NCI-H524 (cell line): Measurements from ENCODE around the gene FNDC10.
"Not testable (repeated sequence)": the region's sequence is repeated elsewhere in the genome, so short reads cannot be mapped to it uniquely, and the experiment has no call there.

Source experiments
- DNase-seq, 2 experiments: peaks; one replicate each; lab custom pipeline; 2025; lab: John Stamatoyannopoulos, UW

The FNDC10 gene

DNA sequence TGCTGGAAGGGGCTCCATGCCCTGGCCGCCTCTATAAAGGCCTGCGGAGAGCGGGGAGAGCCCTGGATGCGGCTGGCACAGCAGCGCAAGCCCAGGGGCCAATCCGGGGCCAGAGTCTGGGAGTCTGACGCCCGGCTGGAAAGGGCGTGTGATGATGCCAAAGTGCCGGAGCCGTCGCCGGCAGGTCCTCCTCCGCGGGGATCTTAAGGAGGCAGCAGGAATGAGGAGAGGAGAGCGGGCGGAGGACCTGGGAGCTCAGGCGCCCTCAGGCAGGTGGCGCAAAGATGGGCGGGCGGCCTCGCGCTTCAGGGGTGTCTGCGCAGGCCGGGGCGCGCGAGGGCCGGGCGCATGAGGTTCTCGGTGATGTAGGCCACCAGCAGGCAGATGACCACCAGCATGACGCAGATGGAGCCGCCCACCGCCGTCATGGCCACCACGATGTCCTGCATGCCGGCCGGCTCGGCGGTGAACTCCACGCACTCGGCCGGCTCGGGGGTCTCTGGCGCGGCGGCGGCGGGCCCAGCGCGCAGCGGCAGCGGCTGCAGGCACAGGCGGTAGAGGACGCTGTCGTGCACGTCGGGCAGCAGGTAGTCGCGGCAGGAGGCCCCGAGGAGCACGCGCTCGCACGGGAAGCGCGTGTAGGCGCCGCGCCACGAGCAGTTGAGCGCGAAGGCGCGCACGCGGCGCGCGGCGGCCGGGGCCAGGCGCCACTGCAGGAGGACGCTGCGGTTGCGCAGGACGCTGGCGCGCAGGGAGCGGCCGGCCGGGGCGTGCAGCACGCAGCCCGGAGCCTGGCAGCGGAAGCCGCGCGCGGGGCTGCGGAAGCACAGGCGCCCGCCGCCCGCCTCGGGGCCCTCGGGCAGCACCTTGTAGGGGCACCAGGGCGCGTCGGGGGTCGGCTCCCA is 653 bp downstream of the FNDC10 start:
- peak in 1 of 2 experiments; percentile 34 for DNase-seq

DNA sequence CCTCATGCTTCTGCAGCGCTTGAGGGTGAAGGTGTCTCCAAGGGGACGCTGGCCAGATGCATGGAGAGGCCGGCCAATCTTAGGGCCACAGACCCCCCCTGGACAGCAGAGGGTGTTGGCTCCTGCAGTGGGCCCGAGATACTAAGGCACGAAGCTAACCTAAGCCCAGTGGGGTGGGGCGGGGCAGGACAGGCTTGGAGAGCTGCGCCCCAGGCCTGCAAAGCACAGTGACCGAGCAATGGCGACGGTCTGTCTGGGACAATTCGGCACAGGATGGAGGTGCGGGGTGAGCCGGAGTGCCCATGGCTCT is 1.3 kb downstream of the FNDC10 start:
- no peak for DNase-seq

DNA sequence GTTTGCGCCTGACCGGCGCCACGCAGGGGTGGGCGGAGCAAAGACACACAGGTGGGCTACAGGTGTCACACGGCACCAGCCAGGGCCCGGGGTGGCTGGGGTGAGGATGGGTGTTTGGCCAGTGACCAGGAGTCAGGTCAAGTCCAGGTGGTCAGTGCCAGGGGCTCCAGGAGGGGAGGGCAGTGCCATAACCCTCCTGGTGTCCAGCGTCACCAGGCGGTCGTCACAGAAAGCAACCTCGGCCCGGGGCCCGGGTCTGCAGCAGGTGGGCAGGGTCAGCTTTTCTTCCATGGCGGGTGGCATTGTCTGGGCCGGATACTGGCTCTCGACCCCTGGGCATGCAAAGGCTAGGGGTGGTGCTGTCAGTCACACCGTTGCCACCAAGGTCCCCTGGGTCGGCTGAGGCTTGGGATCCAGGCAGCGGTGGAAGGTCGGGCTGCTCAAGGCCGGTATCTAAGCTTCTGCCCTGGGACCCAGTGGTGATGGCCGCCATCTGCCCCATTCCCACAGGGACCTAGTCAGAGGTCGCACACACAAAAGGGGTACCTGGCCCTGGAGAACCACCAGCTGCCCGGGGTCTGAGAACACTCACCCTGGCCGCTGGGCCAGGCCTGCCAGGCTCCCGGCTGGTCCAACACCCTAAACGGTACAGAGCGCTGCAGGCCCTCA is 1.8 kb downstream of the FNDC10 start:
- no peak for DNase-seq

DNA sequence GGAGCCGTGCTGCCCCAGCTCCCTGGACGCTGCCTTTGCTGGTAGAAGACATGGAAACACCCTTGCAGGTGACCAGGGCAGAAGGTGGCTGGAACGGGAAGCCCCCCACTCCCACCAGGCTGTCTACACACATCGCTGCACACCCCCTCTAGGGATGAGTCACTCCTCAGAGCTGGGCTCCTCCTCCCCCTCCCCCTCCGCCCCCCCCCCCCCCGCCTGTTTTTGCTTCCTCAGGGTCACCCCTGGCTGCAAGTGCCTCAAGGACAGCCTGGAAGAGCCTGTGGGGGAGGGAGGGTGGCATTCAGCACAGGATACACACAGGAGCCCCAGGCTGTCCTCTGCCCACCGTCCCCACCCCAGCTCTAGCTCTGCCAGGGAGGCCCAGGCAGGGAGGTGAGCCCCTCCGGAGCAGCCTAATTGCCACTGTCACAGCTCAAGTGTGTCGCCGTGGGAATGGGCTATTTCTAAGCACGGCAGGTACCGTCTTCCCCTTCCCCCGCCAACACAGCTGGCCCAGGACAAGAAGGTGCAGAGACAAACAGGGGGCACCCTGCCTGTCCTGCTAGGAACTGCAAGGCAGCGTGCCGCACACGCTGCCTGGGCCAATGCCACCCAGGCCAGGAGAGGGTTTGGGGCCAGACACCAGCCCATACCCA is 2.5 kb downstream of the FNDC10 start:
- peak in 1 of 2 experiments; percentile 39 for DNase-seq

DNA sequence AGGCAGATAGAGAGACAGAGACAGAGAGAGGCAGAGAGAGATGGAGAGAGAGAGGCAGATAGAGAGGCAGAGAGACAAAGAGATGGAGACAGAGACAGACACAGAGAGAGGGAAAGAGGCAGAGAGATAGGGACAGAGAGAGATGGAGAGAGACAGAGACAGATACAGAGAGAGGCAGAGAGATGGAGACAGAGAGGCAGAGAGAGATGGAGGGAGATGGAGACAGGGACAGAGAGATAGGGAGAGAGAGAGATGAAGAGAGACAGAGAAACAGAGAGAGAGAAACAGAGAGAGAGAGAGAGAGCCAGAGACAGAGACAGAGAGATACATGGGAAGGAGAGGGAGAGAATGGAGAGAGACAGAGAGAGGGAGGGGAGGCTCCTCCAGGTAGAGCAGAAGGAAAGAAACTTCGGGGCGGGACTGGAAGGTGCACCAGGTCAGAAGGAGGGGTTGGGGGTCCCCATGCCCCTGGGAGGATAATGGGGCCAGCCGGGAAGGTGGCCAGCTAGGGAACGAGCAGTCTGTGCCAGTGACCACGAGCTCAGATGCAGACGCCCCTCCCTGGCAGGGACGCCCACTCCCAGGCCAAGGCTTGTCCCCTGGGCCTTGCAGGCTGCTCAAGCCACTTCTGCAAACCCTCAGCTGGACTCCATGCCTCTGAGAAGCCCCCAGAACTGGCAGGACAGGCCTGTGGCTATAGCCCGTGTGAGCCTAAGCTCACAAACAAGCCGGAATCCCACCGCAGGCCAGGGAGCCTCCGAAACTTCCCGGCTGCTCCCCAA is 3.3 kb downstream of the FNDC10 start:
- DNase-seq, result no peak

DNA sequence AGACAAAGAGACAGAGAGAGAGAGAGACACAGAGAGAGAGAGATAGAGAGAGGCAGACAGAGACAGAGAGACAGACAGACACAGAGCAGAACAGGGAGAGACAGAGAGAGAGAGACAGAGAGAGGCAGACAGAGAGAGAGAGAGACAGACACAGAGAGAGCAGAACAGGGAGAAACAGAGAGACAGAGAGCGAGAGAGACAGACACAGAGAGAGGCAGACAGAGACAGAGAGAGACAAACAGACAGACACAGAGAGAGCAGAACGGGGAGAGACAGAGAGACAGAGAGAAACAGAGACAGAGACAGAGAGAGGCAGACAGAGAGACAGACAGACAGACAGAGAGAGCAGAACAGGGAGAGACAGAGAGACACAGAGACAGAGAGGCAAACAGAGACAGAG is 4.6 kb downstream of the FNDC10 start:
- DNase-seq, result not testable (repeated sequence)

DNA sequence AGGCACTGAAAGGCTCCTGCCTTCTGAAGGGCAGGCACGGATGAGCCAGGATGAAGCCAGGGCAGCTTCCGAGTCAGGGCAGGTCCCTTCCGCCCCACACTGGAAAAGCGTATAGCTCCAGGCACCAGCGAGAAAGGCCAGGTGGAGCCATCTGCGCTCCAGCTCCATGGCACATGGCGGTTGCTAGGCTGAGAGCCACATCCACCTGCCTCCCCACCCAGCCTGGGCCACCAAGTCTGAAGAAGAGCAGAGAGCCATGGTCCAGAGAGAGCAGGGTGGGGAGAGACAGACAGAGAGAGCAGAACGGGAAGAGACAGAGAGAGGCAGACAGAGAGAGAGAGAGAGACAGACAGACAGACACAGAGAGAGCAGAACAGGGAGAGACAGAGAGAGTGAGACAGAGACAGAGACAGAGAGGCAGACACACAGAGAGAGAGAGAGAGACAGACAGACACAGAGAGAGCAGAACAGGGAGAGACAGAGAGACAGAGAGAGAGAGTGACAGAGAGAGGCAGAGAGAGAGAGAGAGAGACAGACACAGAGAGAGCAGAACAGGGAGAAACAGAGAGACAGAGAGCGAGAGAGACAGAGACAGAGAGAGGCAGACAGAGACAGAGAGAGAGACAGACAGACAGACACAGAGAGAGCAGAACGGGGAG is 5.2 kb downstream of the FNDC10 start:
- DNase-seq, result peak in 1 of 2 experiments; percentile 38

GRCh38 chr1:1593834-1594601 is 5.9 kb downstream of the FNDC10 start:
- no peak for DNase-seq

DNA sequence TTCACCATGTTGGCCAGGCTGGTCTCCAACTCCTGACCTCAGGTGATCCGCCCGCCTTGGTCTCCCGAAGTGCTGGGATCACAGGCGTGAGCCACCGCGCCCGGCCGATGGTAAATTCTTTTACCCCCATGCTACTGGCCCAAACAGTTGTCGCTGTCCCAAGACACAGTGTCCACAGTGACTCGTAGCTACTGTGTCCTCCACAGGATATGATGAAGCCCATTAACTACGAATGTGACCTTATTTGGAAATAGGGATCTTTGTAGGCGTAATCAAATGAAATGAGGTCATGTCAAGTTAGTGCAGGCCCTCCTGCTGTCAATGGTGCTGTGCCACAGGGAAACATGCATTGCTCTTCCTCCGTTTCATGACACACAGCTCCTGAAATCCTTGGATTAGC is 8.5 kb downstream of the FNDC10 start:
- DNase-seq, result no peak

DNA sequence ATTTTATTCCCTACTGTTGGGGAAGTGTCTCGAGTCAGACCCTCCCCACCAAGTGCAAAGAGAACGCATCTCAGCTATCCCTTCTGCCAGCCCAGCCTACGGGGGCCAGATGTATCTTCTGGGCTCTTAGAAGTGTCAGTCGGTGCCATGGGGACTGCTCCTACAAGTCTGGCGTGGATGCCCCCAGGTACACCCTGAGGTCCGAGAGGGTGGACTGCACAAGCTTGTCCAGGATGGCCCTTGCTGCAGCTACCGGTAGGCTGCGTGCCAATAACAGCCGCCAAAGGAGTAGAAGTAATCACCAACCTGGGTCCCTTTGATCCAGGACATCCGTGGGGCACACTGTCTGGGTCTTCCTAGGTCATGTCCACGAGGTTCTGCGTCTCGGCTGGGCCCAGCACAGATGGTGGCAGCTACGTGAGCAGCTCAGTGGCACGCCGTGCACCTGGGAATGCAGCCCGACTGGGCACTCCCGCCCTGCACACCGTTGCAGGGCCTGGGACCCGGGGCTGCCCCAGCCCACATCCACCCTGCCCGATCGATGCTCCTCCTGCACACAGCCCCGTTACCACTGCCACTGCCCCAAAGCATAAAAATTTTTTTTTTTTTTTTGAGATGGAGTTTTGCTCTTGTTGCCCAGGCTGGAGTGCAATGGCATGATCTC is 16.5 kb downstream of the FNDC10 start:
- no peak for DNase-seq

GRCh38 chr1:1582585-1583346 is 17.2 kb downstream of the FNDC10 start:
- DNase-seq, result no peak

- DNase-seq, result no peak
Observed at GRCh38 chr1:1578371-1578940, 21.5 kb downstream of the FNDC10 start.

- DNase-seq, result no peak
Observed at GRCh38 chr1:1577367-1578011, 22.4 kb downstream of the FNDC10 start.

DNA sequence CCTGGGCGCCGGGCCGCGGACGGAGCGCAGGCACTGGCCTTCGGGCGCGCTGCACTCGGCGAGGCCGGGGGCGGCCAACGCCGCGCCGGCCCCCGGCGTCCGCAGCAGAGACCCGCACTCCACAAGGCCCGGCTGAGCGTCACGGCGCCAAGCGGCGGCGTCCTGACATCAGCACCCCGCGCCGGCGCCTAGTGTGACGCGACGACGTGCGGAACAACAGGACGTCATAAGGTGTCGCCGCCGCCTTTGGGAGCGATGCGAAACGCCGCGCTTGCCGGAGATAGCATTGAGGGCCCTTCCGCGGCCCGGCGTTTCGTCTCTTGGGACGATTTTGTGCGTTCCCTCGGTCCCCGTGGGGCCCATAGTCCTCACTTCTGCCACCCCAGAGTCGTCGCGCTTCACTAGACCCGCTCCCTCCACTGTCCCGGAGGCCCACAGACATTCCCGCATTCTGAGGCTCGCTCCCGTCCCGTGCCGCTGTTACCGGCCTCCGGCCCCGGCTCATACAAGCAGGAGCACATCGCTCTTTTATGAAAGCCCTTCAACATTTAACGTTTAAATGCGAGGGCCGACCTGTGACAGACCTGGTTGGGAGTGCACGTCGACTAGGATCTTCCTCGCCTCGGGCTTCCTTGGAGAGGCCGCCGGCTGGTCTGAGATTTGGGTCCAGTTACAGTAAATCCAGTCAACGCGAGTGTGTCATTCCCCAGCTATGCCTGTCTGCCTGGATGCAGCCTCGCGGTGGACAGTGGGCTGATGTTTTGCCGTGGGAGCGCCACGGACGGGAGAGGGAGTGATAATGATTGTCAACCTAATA is 25.0 kb downstream of the FNDC10 start, which contains the start of gene SSU72:
SSU72 (minus strand) TSS at position 143 of the 817 bp plus-strand sequence. CDS start 306 bp downstream, outside the sequence.
- DNase-seq, result peak; percentile 64 to 84

- DNase-seq, result peak in 1 of 2 experiments; percentile 67
Observed at GRCh38 chr1:1573843-1574720, 25.9 kb downstream of the FNDC10 start.

GRCh38 chr1:1569341-1569740 is 30.6 kb downstream of the FNDC10 start:
- no peak for DNase-seq

GRCh38 chr1:1567891-1568291 is 32.0 kb downstream of the FNDC10 start:
- peak in 1 of 2 experiments; percentile 30 for DNase-seq
